AG04449 (cell line): ENCODE measurements around the gene PCYT1A.

Experiments used
- CTCF ChIA-PET: fragments of 350-600 bp; formaldehyde crosslinking; extraction: SDS; loops from one replicate; lab custom pipeline; 2021; ENCODE audit warnings: antibody characterized with exemption; lab: Yijun Ruan, JAX
- POLR2A ChIA-PET: fragments of 400-600, 350-600 bp; formaldehyde crosslinking; extraction: SDS; loops from one replicate; lab custom pipeline; 2020; ENCODE audit warnings: antibody characterized with exemption, inconsistent platforms; lab: Yijun Ruan, JAX
- DNase-seq: peaks from one replicate; pipeline ENCODE4 v3.0.0-alpha.2; 2010; ENCODE audit warnings: low read depth, low spot score
- H3K4me3 ChIP-seq: 2 replicates; pipeline ENCODE4 v1.5.1; 2011; ENCODE audit warnings: low read depth, mild to moderate bottlenecking, control low read depth, low read length
- CTCF ChIP-seq: IDR thresholded peaks from one replicate; pipeline ENCODE4 v1.5.1; 2011; ENCODE audit warnings: mild to moderate bottlenecking, moderate library complexity, low read length, control low read depth, inconsistent platforms; ENCODE audit not compliant: insufficient read depth; ENCODE audit errors: missing control alignments

The PCYT1A gene

GRCh38 chr3:196232154-196232881 is 55.2 kb downstream of the PCYT1A start:
- CTCF ChIA-PET: no interaction called here
- POLR2A ChIA-PET: no interaction called here
- no peak for TF ChIP-seq CTCF
- H3K4me3 ChIP-seq: no peak overlapping the region
- DNase-seq: no peak

GRCh38 chr3:196227629-196228493 is 59.7 kb downstream of the PCYT1A start:
- DNase-seq: no peak
- no peak for TF ChIP-seq CTCF
- H3K4me3 ChIP-seq: no peak overlapping the region
- CTCF ChIA-PET: interaction anchor here (1.0 to 1.6 kb wide), 4 partner anchors 26 to 154 kb away, joined by 4 to 6 read pairs (median 4); no protein-coding TSS in a partner anchor
- POLR2A ChIA-PET: no interaction called here

GRCh38 chr3:196227121-196227561 is 60.4 kb downstream of the PCYT1A start:
- no peak for DNase-seq
- ChIA-PET CTCF (interaction anchor here (1.1 kb wide), 2 partner anchors 27 to 153 kb away, joined by 4 to 6 read pairs; no protein-coding TSS in a partner anchor), POLR2A (no interaction called here)
- H3K4me3 ChIP-seq: no peak overlapping the region
- TF ChIP-seq CTCF: no peak

- POLR2A ChIA-PET: no interaction called here
- no peak for TF ChIP-seq CTCF
- DNase-seq: no peak
- CTCF ChIA-PET: interaction anchor here (0.8 to 1.1 kb wide), 2 partner anchors 29 to 152 kb away, joined by 3 read pairs; no protein-coding TSS in a partner anchor
- H3K4me3 ChIP-seq: no peak overlapping the region
Observed at GRCh38 chr3:196225763-196226364, 61.7 kb downstream of the PCYT1A start.

GRCh38 chr3:196225086-196225485 is 62.4 kb downstream of the PCYT1A start:
- no peak overlapping the region for H3K4me3 ChIP-seq
- no peak for TF ChIP-seq CTCF
- POLR2A ChIA-PET: no interaction called here

More at GRCh38 chr3:196225086-196225485, 62.4 kb downstream of the PCYT1A start:
- no peak for DNase-seq
- CTCF ChIA-PET: interaction anchor here (0.8 to 1.1 kb wide), 2 partner anchors 30 to 152 kb away, joined by 3 read pairs; no protein-coding TSS in a partner anchor
